ENCODE results near the gene UBD.
A peak's percentile ranks its signal among the peaks of the same experiment; 100 is the strongest.

The UBD gene

GRCh38 chr6:29559524-29560287 is at the start of gene UBD:
Gene UBD, minus strand, starts transcription at chr6:29559732. Its CDS starts 31 bp downstream, at chr6:29559701.
- TF ChIP-seq CTCF (conservative IDR thresholded peaks at IDR 0.05; ENCODE audit: control insufficient read depth, insufficient read depth, low read depth, low read length): no peak
- no peak within 1 kb of the TSS for H3K4me3 ChIP-seq (ENCODE audit: control insufficient read depth, low read depth, low read length)
- DNase-seq (ENCODE audit: low read depth): no peak

- H3K4me3 ChIP-seq (ENCODE audit: control insufficient read depth, low read depth, low read length): no peak overlapping the region
- TF ChIP-seq CTCF (conservative IDR thresholded peaks at IDR 0.05; ENCODE audit: control insufficient read depth, insufficient read depth, low read depth, low read length): no peak
- no peak for DNase-seq (ENCODE audit: low read depth)
Observed at GRCh38 chr6:29608131-29608530, 48.6 kb upstream of the UBD start.

GRCh38 chr6:29603930-29604329 is 44.4 kb upstream of the UBD start:
- TF ChIP-seq CTCF (conservative IDR thresholded peaks at IDR 0.05; ENCODE audit: control insufficient read depth, insufficient read depth, low read depth, low read length): no peak
- no peak for DNase-seq (ENCODE audit: low read depth)
- no peak overlapping the region for H3K4me3 ChIP-seq (ENCODE audit: control insufficient read depth, low read depth, low read length)

- TF ChIP-seq CTCF (conservative IDR thresholded peaks at IDR 0.05; ENCODE audit: control insufficient read depth, insufficient read depth, low read depth, low read length): no peak
- no peak for DNase-seq (ENCODE audit: low read depth)
- no peak overlapping the region for H3K4me3 ChIP-seq (ENCODE audit: control insufficient read depth, low read depth, low read length)
Observed at GRCh38 chr6:29603456-29603855, 43.9 kb upstream of the UBD start.

- no peak for DNase-seq (ENCODE audit: low read depth)
- peak; percentile 23 for TF ChIP-seq CTCF (conservative IDR thresholded peaks at IDR 0.05; ENCODE audit: control insufficient read depth, insufficient read depth, low read depth, low read length)
- no peak overlapping the region for H3K4me3 ChIP-seq (ENCODE audit: control insufficient read depth, low read depth, low read length)
Observed at GRCh38 chr6:29602564-29603361, 43.2 kb upstream of the UBD start.

- H3K4me3 ChIP-seq (ENCODE audit: control insufficient read depth, low read depth, low read length): no peak overlapping the region
- TF ChIP-seq CTCF (conservative IDR thresholded peaks at IDR 0.05; ENCODE audit: control insufficient read depth, insufficient read depth, low read depth, low read length): no peak
- DNase-seq (ENCODE audit: low read depth): no peak
Observed at GRCh38 chr6:29598172-29598747, 38.7 kb upstream of the UBD start.
